Measurements from ENCODE around the gene ACKR2. TPM values are rescaled to one million over a fixed set of nuclear protein-coding genes. Genes with fewer than 3 reads are reported as not detected.

ACKR2 gene
- total and polyA plus RNA-seq, 2 of the 13 experiments (the other 11 are each of a cell fraction or from before 2014, with no cell fraction given), result 1.1 to 1.9 TPM

DNA sequence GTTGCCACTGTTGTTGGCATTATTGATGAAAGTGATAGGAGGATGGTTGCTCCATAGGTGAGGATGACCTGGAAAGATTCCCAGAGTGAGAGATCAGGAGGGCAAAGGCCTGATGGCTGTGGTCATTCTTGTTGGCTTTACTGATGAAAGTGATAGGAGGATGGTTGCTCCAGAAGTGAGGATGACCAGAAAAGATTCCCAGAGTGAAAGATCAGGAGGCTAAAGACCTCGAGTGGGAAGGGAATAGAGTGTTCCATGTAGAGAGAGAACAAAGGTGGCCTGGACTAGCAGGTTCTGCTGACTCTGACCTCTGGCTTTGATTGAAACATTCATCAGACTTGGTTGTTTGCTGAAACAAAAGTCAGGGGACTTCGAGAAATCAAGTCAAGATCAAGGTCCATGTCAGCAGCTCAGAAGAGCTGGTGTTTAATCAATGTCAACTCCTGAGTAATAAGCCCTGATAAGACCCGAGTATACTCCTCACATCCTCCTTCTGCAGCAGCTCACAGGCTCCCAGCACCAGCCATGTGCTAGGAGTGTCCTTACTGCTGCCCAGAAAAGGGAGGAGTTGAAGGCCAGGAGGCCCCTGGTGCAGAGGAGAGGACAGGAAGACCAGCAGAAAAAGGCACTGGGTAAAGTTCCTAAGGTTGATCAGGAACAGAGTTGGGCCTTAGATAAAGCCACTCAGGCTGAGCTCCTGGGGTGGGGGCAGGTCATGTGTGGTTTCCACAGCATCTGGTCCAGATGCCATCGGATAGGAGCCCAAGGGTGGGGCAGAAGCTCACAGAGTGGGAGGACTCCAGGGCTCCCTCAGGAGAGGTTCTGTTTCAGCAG lies 46.5 kb downstream of the ACKR2 start (continued):
- TF ChIP-seq, protein P1, sequence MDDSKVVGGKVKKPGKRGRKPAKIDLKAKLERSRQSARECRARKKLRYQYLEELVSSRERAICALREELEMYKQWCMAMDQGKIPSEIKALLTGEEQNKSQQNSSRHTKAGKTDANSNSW (CRISPR knock-in tag; IDR thresholded peaks at IDR 0.05; ENCODE audit: borderline replicate concordance), result no peak
- TF ChIP-seq KIAA2018 (CRISPR knock-in tag; IDR thresholded peaks at IDR 0.05; ENCODE audit: borderline replicate concordance) (no peak), ATF2 (CRISPR knock-in tag; IDR thresholded peaks at IDR 0.05) (peak; percentile 84), ZNF841 (CRISPR knock-in tag; IDR thresholded peaks at IDR 0.05; ENCODE audit: borderline replicate concordance) (no peak), ZNF33B (CRISPR knock-in tag; IDR thresholded peaks at IDR 0.05) (no peak), STAG1 (CRISPR knock-in tag; IDR thresholded peaks at IDR 0.05) (no peak; the same call in 1 of the 2 replicates), MEIS2 (CRISPR knock-in tag; IDR thresholded peaks at IDR 0.05) (peak; percentile 28), LBX2 (CRISPR knock-in tag; IDR thresholded peaks at IDR 0.05; ENCODE audit: borderline replicate concordance) (no peak), TEF (CRISPR knock-in tag; IDR thresholded peaks at IDR 0.05) (no peak), MYNN (CRISPR knock-in tag; IDR thresholded peaks at IDR 0.05; ENCODE audit: low read depth) (no peak), ZNF460 (CRISPR knock-in tag; IDR thresholded peaks at IDR 0.05; ENCODE audit: borderline replicate concordance) (no peak)
- TF ChIP-seq, protein P2, sequence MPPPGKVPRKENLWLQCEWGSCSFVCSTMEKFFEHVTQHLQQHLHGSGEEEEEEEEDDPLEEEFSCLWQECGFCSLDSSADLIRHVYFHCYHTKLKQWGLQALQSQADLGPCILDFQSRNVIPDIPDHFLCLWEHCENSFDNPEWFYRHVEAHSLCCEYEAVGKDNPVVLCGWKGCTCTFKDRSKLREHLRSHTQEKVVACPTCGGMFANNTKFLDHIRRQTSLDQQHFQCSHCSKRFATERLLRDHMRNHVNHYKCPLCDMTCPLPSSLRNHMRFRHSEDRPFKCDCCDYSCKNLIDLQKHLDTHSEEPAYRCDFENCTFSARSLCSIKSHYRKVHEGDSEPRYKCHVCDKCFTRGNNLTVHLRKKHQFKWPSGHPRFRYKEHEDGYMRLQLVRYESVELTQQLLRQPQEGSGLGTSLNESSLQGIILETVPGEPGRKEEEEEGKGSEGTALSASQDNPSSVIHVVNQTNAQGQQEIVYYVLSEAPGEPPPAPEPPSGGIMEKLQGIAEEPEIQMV (CRISPR knock-in tag; IDR thresholded peaks at IDR 0.05; ENCODE audit: low read depth), result no peak
